Lower leg skin (tissue), 4 donors: ENCODE measurements around the gene ANGPT4. TPM values are rescaled to one million over a fixed set of nuclear protein-coding genes. Genes with fewer than 3 reads are reported as not detected.
A peak's percentile ranks its signal among the peaks of the same experiment; 100 is the strongest.

Experiments
- DNase-seq, 2 donors: peaks; one replicate each; pipeline ENCODE4 v3.0.0-alpha.2; 2019; ENCODE audit warnings: low spot score in 2 of 2
- H3K4me3 ChIP-seq: fragments of 200-600 bp; sonication (generic); 2 replicates; pipeline ENCODE4 v1.5.1; 2017; ENCODE audit warnings: mild to moderate bottlenecking, low read depth; ENCODE audit not compliant: poor library complexity, severe bottlenecking
- POLR2A ChIP-seq, 2 donors: fragments of 450-650 bp; IDR thresholded peaks; one replicate each; pipeline ENCODE4 v1.6.1; 2016 to 2017; ENCODE audit warnings: antibody characterized with exemption in 2 of 2, mild to moderate bottlenecking in 1 of 2, moderate library complexity in 1 of 2
- WGBS, 2 donors: methylation state at CpG; one replicate each; pipeline ENCODE4 v1.1.5; 2018; 5-methylcytosine and 5-hydroxymethylcytosine counted together
- intact Hi-C: fragments of 100-400 bp; cut with DNase I; formaldehyde crosslinking; loops from one replicate; pipeline ENCODE4 v1.15.0; 2023; ENCODE audit warnings: low total_unique reads
- total RNA-seq, 4 donors: library from RNA; depleted of rRNA; stranded (reverse); fragments of >200 nt; gene quantifications; one replicate each; pipeline ENCODE4 v1.1.0, GENCODE V29; 2016
- TF ChIP-seq, protein P1 (sequence below), 3 donors: fragments of 450-650 bp; IDR thresholded peaks; one replicate each; pipeline ENCODE4 v1.5.1; 2016; ENCODE audit warnings: antibody characterized with exemption in 3 of 3, mild to moderate bottlenecking in 3 of 3, moderate library complexity in 2 of 3

The ANGPT4 gene
- total RNA-seq, 4 donors from 2014 or later: 0.80 to 4.2 (median 1.7) TPM

DNA sequence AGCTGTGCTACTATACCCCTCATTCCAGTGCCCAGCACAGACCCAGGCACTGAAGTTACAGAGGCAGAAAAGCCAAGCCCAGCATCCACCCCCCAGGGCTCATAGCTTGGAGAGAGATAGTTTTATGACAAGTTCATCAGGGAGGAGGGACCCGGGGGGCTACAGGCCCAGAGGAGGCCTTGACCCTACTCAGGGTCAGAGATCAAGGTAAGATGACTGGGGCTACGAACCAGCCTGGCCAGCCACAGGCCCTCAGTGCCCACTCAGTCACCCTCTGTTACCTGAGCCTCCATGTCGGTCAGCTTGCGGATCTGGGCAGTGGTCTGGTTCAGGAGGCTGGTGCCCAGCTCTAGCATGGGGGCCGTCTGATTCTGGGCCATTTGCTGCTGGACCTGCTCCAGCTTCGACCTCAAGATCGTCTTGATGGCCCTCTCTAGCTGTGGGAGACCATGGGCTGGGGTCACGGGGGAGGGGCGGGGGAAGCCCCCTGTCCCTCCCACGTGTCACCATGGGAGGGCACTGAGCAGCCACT is 26.1 kb downstream of the ANGPT4 start:
- intact Hi-C loops: no loop called here
- DNase-seq: no peak
- 70 to 79% methylated on average over 7 to 10 of the region's 10 CpGs for WGBS, 2 donors
- TF ChIP-seq, protein P1, sequence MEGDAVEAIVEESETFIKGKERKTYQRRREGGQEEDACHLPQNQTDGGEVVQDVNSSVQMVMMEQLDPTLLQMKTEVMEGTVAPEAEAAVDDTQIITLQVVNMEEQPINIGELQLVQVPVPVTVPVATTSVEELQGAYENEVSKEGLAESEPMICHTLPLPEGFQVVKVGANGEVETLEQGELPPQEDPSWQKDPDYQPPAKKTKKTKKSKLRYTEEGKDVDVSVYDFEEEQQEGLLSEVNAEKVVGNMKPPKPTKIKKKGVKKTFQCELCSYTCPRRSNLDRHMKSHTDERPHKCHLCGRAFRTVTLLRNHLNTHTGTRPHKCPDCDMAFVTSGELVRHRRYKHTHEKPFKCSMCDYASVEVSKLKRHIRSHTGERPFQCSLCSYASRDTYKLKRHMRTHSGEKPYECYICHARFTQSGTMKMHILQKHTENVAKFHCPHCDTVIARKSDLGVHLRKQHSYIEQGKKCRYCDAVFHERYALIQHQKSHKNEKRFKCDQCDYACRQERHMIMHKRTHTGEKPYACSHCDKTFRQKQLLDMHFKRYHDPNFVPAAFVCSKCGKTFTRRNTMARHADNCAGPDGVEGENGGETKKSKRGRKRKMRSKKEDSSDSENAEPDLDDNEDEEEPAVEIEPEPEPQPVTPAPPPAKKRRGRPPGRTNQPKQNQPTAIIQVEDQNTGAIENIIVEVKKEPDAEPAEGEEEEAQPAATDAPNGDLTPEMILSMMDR (IDR thresholded peaks at IDR 0.05): no peak
- no peak for TF ChIP-seq POLR2A (IDR thresholded peaks at IDR 0.05)
- no peak overlapping the region for H3K4me3 ChIP-seq

DNA sequence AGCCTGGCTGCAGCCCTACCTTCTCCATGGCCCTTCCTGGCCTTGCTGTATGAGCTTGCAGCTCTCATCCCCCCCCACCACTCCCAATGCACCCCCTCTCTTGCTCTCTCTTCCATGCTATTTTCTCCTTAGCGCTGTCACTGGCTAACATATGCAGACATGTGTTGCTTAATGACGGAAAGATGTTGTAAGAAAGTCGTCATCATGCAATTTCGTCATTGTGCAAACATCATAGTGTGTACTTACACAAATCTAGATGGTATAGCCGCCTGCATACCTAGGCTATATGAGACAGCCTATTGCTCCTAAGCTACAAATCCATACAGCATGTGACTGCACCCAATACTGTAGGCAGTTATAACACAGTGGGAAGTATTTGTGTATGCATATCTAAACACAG is 27.0 kb downstream of the ANGPT4 start:
- H3K4me3 ChIP-seq: no peak overlapping the region
- 71 to 74% methylated on average over 5 of the region's 5 CpGs for WGBS, 2 donors
- DNase-seq: no peak
- intact Hi-C loops: no loop called here
- TF ChIP-seq, protein P1 (IDR thresholded peaks at IDR 0.05): no peak
- no peak for TF ChIP-seq POLR2A (IDR thresholded peaks at IDR 0.05)

DNA sequence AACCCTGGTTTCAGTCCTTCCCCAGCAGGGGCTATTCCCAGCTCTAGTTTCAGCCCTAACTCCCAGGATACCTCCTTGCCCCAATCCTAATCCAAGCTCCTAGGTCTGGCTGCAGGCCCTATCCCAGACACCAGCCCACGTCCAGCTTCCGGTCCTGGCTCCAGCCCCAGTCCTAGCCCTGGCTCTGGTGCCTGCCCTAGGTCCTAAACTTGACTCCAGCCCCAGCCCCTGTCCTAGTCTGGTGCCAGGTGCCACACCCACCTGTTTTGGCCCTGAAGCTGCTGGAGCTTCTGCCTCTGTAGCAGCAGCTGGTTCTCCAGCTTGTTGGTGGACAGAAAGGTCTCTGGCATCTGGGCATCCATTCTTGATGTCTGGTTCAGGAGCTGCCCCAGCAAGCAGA is 28.1 kb downstream of the ANGPT4 start:
- no peak overlapping the region for H3K4me3 ChIP-seq
- 24 to 58% methylated on average over 2 of the region's 2 CpGs for WGBS, 2 donors
- peak in 1 of 2 donors; percentile 76 for DNase-seq
- no peak for TF ChIP-seq POLR2A (IDR thresholded peaks at IDR 0.05)
- TF ChIP-seq, protein P1 (IDR thresholded peaks at IDR 0.05): no peak
- intact Hi-C loops: no loop called here

DNA sequence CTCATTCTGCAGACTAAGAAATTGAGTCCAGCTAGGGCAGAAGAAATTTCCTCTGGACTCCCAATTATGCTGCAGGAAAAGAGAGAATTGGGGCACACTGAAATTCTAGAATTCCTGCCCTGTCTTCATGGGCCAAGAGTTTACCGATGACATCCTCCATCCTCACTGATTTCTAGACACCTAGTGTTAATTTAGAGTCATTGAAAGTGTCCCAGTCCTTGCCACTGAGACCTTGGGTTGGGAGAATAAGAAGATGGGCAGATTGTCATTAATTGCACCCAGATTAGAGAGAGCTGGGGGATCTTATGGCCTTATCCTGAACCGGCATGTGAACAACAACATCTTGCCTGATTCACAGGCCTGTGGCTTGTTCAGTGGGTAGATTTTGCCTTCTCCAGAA is 29.0 kb downstream of the ANGPT4 start:
- TF ChIP-seq POLR2A (IDR thresholded peaks at IDR 0.05): no peak
- TF ChIP-seq, protein P1 (IDR thresholded peaks at IDR 0.05): no peak
- intact Hi-C loops: no loop called here
- WGBS, 2 donors: 80 to 84% methylated on average over 2 of the region's 2 CpGs
- no peak overlapping the region for H3K4me3 ChIP-seq
- no peak for DNase-seq

DNA sequence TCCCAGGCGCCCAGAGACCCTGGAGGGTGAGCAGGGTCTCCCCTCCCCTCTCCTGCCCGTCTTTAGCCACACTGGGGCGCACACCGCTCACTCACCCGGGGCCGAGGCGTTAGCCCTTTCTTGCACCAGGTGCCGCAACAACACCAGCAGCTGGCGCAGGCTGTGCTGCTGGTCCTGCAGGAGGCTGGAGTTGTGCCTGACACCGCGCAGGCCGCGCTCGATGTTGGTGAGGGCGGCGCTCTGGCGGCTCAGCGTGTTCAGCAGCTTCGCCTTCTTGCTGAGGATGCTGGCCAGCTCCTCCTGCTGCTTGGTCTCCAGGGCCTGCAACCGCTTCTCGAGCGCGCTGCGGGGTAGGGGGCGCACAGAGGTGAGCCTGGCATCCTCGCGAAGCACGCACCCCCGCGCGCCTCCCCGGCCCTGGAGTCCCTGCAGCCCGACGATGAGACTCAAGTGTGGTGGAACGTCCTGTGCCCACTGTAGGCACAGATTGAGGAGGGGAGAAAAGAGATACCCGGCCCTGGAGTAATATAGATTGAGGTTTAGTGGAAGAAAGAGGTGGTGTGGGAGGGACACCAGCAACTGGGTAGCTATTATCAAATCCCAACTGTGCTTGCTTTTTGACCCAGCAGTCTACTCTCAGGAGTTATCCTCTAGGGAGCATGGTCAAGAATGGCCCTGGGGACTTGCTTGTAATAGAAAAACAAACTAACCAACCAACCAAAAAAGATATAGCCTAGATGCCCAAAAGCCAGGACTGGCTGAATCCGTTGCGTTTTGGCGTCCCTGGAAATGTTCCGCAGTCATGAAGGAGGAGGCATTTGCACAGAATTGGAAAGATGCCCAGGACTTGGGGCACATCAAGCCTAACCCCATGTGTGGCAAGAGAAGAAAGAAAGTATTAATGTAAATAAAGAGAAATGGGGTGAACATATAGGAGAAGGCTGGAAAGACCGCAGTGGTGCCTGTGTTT is 30.9 kb downstream of the ANGPT4 start:
- 14 to 20% methylated on average over 25 to 35 of the region's 41 CpGs for WGBS, 2 donors
- H3K4me3 ChIP-seq: no peak overlapping the region
- peak in 1 of 2 donors; percentile 81 for DNase-seq
- intact Hi-C loops: no loop called here
- TF ChIP-seq, protein P1 (IDR thresholded peaks at IDR 0.05): no peak
- TF ChIP-seq POLR2A (IDR thresholded peaks at IDR 0.05): no peak
